RPMI7951 (cell line): ENCODE results near the gene ZNF738. TPM values are rescaled to one million over a fixed set of nuclear protein-coding genes. Genes with fewer than 3 reads are reported as not detected.
"Not testable (repeated sequence)": the region's sequence is repeated elsewhere in the genome, so short reads cannot be mapped to it uniquely, and the experiment has no call there.

Experiments
- DNase-seq: peaks from one replicate; pipeline ENCODE4 v3.0.0-alpha.2; 2012; ENCODE audit warnings: low read depth
- total RNA-seq: library from RNA; depleted of rRNA; stranded (reverse); fragments of >200 nt; shearing (Covaris generic); gene quantifications from 2 replicates; pipeline ENCODE4 v1.2.3, GENCODE V29; 2014; rRNA removed

Gene ZNF738
- 11.3 and 11.9 TPM in 2 replicates for total RNA-seq

DNA sequence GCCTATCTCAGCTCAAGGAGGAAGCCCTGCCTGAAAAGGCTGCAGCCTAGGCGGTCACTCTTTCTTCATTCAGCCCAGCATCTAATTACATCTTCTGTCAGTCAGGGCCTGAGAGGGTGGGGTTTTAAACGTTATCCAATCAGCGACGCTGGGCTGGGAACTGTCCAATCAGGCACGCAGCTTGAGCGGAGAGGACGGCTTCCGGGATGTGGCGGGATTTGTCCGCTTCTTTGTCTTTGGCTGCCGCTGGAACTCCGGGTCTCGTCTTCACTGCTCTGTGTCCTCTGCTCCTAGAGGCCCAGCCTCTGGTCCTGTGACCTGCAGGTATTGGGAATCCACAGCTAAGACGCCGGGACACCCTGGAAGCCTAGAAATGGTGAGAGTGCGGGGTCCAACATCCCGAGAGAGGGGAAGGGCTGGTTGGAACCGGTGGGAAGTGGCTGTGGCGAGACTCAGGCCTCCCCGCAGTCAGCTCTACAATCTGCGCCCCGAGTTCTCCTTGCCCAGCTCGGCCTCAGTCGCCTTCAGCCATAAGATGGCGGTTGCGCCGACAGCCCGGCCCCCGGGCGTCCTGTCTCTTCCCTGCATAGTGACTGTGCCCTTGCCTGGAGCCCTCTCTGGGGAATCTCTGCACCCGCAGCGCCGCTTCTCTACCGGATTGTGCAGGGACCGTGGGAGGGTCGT, at the start of gene ZNF738:
Gene ZNF738 (plus strand): TSS at position 233 of the 684 bp plus-strand sequence. CDS start 141 bp downstream, at position 374.
- peak; percentile 96 for DNase-seq

DNA sequence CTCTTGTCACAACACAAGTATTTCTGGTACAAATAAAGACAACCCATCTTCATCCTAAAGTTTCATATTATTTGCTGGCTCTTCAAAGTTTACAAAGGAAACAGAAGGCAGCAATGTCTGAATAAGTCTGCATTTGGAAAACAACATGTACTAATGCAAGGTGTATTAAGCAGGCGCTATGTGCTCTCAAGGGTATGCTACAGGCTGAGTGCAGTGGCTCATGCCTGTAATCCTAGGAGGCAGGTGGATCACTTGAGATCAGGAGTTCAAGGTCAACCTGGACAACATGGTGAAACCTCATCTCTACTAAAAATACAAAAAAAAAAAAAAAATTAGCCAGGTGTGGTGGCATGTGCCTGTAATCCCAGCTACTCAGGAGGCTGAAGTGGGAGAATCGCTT, 46.0 kb upstream of the ZNF738 start:
- not testable (repeated sequence) for DNase-seq

DNA sequence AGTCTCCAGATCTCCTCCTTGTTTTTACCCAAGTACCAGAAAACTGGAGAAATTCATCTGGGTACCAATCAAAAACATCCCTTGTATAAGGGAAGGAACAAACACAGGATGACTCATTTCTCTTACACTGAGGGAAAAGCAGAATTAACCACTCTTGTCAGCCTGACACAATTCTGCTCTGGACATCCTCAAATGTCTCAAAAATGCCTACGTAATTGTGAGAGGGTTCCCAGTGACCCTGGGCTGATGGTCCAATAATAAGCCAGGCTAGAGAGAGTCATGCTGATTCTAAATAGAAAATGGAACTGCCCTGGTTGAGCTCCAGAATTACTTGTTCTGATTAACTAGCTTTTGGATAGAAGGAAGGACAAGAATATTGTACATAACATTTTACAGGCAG, 44.1 kb upstream of the ZNF738 start:
- no peak for DNase-seq

DNA sequence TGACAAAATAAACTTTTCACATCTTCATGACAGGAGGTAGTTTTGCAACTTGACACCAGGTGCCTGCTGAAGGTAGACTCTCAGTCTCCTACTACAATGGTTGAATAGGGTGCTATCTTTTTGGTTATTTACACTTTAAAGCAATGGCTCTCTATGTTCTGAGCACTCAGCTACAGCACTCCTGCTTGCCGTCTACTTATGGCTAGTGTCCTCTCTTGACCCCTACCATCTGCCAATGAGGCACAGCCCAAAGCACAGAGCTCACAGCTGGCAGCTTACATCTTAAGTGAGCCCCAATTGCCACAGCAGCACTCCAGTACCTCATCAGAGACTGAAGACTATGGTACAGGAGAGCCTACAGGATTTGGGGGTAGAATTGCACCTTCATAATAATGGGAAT, 41.0 kb upstream of the ZNF738 start:
- DNase-seq: no peak

DNA sequence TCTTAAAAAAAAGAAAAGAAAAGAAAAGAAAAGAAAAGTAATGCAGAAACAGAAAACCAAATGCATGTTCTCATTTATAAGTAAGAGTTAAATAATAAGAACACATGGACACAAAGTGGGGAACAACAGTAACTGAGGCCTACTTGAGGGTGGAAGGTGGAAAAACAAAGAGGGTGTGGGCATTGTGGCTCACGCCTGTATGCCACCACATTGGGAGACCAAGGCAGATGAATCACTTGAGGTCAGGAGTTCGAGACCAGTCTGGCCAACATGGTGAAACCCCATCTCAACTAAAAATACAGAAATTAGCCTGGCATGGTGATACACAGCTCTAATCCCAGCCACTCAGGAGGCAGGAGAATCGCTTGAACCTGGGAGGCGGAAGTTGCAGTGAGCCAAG, 37.7 kb upstream of the ZNF738 start:
- no peak for DNase-seq

DNA sequence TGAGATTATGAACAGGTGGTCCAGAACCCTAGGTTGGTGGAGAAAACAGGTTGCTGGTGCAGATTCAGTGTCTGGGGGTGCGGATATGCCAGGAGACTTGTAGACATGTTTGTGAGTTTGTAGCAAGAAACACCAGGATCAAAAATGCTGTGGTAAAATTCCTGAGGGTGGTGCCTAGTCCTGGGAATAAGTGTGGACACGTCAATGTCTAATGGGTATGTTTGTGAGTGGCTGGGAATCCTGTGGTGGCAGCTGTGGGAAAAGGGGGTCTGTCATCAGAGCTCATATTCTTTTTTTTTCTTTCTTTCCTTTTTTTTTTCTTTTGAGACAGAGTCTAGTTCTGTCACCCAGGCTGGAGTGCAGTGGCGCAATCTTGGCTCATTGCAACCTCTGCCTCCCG, 36.8 kb upstream of the ZNF738 start:
- peak; percentile 32 for DNase-seq

DNA sequence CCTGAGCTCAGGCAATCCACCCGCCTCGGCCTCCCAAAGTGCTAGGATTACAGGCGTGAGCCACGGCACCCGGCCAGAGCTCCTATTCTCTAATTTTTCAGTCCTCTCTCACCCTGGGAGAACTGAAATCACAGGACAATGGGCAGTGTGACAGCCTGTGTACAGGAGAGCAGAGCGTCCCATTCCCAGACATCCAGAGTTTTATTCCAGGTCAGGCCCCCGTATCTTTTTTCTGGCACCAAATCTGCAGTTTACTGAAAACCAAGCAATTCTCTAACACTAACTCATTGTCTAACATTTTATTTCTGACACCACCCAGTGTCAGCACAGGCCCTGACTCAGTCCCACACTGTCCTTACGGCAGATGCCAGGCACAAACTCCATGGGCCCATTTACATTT, 36.3 kb upstream of the ZNF738 start:
- no peak for DNase-seq

DNA sequence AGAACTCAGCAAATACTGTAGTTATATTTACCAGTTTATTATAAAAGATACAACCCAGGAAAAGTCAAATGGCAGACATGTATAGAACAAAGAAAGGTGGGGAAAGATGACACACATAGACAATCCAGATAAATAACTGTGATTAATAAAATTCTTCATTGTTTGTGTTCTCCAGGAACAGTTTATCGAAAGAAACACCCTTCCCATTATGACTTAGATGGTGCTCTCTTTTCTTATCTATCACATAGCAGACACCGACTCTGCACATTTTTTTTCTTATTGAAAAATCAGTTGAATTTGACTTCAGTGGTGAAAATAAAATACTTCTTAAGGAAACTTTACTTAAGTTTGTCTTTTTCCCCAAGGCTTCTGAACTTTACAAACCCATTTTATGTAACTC, 35.8 kb upstream of the ZNF738 start:
- DNase-seq: no peak

DNA sequence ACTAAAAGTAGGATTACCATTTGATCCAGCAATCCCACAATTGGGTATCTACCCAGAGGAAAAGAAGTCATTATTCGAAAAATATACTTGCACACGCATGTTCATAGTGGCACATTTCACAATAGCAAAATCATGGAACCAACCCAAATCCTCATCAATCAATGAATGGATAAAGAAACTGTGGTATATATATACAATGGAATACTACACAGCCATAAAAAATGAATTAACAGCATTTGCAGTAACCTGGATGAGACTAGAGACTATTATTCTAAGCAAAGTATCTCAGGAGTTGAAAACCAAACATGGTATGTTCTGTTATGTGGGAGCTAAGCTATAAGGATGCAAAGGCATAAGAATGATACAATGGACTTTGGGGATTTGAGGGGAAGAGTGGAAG, 32.6 kb upstream of the ZNF738 start:
- no peak for DNase-seq

DNA sequence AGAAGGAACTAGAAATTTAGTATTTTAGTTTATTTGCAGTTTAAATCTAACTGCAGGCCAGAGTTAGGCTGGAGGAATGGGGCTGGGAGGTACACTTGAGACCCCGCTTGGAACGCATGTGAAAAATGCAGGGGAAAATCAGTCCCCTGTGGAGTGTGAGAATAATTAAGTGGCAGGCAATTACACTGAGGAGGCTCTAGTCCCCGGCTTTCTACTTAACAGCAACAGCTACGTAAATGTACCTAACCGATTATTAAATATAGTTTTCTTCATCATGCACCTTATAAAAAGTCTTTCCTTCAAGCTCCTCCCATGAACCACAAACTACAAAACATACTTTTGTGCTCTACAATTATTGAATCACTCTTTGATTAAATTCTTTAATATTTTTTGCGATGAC, 30.4 kb upstream of the ZNF738 start:
- DNase-seq: no peak

DNA sequence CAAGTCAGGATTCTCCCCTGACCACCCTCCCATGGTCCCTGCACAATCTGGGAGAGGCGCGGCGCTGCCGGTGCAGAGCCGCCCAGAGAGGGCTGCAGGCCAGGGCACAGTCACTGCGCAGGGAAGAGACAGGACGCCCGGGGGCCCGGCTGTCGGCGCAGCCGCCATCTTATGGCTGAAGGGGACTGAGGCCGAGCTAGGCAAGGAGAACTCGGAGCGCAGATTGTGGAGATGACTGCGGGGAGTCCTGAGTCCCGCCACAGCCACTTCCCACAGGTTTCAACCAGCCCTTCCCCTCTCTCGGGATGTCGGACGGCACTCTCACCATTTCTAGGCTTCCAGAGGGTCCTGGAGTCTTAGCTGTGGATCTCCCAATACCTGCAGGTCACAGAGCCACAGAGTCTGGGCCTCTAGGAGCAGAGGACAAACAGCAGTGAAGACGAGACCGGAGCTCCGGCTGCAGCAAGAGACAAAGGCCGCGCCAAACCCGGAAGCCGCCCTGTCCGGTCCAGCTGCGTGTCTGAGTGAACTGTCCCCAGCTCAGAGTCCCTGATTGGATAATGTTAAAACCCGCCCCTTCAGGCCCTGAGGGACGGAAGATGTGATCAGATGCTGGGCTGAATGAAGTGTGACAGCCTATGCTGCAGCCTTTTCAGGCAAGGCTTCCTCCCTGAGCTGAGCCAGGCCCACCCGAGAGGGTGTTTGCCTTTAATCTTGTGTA, 29.8 kb upstream of the ZNF738 start, which contains the start of gene ZNF708:
Gene ZNF708 (minus strand): TSS at position 526 of the 721 bp plus-strand sequence. CDS start 198 bp downstream, at position 328.
- peak; percentile 97 for DNase-seq

DNA sequence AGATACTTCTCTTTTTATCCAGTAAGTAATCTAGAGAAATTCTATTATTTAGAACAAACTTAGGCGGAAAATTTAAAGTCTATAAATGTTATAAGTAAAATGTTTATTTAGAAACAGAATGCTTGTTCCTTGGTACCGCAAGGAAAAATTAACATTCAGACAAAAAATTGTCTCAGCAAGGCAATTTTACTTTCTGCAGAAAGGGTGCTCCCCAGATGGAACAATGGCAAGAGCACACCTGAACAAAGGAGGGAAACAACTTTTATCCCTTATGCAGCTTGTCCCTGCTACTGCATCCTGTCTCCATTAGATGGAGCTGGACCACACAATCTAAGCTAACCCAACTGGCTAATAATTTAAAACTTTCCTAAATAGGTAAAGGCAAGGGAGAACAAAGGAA, 23.1 kb upstream of the ZNF738 start:
- no peak for DNase-seq

DNA sequence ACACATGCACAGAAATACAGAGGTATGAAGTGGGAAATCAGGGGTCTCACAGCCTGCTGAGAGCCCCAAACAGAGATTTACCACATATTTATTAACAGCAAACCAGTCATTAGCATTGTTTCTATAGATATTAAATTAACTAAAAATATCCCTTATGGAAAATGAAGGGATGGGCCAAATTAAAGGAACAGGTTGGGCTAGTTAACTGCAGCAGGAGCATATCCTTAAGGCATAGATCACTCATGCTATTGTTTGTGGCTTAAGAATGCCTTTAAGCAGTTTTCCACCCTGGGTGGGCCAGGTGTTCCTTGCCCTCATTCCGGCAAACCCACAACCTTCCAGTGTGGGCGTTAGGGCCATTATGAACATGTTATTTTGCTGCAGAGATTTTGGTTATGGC, 14.0 kb upstream of the ZNF738 start:
- not testable (repeated sequence) for DNase-seq

DNA sequence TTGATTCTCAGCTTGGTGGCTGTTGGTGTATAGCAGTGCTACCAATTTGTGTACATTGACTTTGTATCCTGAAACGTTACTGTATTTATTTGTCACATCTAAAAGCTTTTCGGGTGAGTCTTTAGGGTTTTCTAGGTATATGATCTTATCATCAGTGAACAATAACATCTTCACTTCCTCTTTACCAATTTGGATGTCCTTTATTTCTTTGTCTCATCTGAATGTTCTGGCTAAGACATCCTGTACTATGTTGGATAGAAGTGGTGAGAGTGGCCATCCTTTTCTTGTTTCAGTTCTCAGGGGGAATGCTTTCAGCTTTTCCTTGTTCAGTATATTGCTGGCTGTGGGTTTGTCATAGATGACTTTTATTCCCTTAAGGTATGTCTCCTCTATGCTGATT, 6.0 kb upstream of the ZNF738 start:
- DNase-seq: no peak

DNA sequence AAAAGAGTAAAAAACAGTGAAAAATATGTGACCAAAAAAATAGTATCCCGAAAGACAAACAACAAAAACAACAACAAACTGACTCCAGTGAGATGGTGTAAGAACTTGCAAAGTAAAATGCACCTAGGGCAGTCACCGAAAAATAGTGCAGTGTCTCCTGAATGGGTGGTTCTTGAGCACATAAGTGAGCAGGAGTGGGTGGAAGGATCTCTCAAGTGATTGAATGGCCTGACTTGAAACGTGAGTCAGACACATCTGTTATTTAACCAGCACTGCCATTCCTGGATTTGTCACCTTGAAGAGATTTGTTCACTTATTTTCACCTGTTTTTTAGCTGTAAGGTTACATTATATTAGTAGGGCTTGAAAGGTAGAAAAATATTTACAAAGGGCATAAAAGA, 3.5 kb downstream of the ZNF738 start:
- DNase-seq: no peak

DNA sequence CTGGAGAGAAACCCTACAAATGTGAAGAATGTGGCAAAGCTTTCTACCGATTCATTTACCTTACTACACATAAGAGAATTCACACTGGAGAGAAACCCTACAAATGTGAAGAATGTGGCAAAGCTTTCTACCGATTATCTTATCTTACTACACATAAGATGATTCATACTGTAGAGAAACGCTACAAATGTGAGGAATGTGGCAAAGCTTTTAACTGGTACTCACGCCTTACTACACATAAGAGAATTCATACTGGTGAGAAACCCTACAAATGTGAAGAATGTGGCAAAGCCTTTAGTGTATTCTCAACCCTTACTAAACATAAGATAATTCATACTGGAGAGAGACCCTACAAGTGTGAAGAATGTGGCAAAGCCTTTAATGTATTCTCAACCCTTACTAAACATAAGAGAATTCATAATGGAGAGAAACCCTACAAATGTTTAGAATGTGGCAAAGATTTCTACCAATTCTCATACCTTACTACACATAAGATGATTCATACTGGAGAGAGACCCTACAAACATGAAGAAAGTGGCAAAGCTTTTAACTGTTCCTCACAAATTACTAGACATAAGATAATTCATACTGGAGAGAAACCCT, 25.3 kb downstream of the ZNF738 start:
- no peak for DNase-seq

DNA sequence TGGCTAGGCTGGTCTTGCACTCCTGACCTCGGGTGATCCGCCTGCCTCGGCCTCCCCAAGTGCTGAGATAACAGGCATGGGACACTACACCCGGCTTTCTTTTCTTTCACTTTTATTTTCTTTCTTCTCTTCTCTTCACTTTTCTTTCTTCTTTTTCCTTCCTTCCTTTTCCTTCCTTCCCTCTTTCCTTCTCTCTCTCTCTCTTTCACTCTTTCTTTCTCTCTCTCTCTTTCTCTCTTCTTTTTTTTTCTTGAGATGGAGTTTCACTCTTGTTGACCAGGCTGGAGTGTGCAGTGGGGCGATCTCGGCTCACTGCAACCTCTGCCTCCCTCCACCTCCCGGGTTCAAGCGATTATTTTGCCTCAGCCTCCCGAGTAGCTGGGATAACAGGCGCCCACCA, 37.3 kb downstream of the ZNF738 start:
- DNase-seq: no peak

DNA sequence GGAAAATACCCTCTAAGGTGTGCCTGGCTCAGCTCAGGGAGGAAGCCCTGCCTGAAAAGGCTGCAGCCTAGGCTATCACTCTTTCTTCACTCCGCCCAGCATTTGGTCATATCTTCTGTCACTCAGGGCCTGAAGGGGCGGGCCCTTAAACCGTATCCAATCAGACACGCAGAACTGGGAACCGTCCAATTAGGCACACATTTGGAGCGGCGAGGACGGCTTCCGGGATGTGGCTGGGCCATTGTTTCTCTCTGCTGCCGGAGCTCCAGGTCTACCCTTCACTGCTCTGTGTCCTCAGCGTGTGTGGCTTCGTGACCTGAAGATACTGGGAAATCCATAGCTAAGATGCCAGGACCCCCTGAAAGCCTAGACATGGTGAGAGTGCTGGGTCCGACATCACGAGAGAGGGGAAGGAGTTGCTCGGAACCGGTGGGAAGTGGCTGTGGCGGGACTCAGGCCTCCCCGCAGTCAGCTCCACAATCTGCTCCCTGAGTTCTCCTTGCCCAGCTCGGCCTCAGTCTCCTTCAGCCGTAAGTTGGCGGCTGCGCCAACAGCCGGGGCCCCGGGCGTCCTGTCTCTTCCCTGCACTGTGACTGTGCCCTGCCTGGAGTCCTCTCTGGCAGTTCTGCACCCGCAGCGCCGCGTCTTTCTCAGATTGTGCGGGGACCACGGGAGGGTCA, 38.2 kb downstream of the ZNF738 start, which contains the start of gene ZNF493:
Gene ZNF493 (plus strand): TSS at position 241 of the 680 bp plus-strand sequence. CDS start 105 bp downstream, at position 346.
- peak; percentile 96 for DNase-seq

DNA sequence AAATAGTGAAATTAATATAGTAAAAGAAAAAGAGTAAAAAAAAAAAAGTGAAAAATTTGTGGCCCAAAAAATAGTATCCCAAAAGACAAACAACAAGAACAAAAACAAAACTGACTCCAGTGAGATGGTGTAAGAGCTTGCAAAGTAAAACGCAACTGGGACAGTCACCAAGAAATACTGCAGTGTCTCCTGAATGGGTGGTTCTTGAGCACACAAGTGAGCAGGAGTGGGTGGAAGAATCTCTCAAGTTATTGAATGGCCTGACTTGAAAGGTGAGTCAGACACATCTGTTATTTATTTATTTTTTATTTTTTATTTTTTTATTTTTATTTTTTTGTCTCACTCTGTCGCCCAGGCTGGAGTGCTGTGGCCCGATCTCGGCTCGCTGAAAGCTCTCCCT, 40.1 kb downstream of the ZNF738 start:
- DNase-seq: no peak

DNA sequence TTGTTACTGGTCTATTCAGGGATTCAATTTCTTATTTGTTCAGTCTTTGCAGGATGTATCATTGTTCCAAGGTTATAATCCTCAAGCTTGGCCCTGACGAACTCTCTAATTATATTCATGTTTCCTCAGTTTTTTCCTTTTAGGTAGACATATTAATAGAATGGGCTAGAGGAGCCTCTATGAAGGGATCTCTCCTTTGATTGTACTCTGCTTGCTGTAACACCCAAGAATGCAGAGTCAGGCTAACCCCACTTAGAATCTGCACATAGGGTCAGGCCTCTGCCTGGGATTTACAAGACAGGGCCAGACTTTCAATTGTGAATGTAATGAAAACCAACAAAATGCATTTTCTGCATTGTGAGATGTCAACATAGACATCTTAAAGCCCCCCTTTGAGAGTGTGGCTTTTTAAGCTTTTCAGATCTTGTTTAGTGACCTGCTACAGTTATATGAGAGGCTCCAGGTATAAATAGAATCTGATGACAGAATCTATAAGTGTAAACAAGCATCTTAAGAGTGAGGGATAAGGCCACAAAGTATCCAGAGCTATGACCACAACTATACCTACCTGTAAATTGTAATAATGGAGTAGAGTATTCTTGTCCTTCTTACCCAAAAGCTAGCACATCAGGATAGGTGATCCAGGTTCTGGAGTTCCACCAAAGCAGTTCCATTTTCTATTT, 43.6 kb downstream of the ZNF738 start:
- DNase-seq: no peak

DNA sequence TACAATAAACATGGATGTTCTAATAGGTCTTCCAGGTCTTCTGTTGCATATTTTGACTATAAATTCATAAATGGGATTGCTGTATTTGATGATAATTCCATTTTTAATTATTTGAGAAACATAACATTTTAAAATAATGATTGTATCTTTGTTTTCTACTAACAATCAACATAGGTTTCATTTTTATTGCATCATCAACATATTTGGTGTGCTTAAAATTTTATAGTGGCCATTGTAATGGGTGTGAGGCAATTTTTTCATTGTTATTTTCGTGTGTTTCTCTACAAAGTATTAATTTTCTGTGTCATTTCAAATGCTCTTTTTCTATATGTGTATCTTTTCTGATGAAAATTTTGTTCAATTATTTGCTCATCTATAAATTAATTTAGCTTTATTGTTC, 51.4 kb downstream of the ZNF738 start:
- no peak for DNase-seq

DNA sequence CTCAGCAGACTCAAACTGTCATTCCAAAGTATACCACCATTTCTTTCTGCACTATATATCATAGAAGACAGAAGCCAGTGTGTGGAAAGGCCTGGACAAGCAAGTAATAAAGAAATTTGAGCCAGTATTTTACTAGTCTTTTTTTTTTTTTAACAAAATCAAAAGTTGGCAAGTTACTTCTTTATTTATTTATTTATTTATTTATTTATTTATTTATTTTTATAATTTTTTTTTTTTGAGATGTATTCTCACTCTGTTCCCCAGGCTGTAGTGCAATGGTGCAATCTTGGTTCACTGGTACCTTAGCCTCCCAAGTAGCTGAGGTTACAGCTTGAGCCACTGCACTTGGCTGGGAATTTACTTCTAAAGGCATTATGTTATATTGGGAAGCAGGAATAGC, 63.4 kb downstream of the ZNF738 start:
- no peak for DNase-seq
